Kidney (tissue), 14 donors: ENCODE data around the gene SRPRA. TPM values are rescaled to one million over a fixed set of nuclear protein-coding genes. Genes with fewer than 3 reads are reported as not detected.

Source experiments
- DNase-seq, 5 donors: peaks; one replicate each; pipeline ENCODE4 v3.0.0-alpha.2; 2013 to 2020
- FAIRE-seq: peaks from 2 replicates; lab custom pipeline; 2012; peaks lifted over from hg19 to GRCh38; lab: Jason Lieb, UNC
- H3K27ac ChIP-seq, 2 donors: one replicate each; pipeline ENCODE4 v1.7.0; 2013; ENCODE audit warnings: low read depth in 2 of 2, low read length in 2 of 2, inconsistent platforms in 1 of 2
- H3K27me3 ChIP-seq: one replicate; pipeline ENCODE4 v1.7.1; 2013; ENCODE audit warnings: low read length, inconsistent platforms; ENCODE audit not compliant: control insufficient read depth, insufficient read depth
- H3K36me3 ChIP-seq, 3 donors: one replicate each; pipeline versions ENCODE4 v1.7.0 to v1.7.1; 2013; ENCODE audit warnings: low read length in 3 of 3, control low read depth in 1 of 3, inconsistent platforms in 1 of 3; ENCODE audit not compliant: insufficient read depth in 3 of 3, control insufficient read depth in 2 of 3
- H3K4me1 ChIP-seq, 3 donors: one replicate each; pipeline versions ENCODE4 v1.7.0 to v1.7.1; 2013; ENCODE audit warnings: low read length in 3 of 3, inconsistent platforms in 1 of 3, low read depth in 1 of 3; ENCODE audit not compliant: control insufficient read depth in 2 of 3, insufficient read depth in 2 of 3
- H3K4me3 ChIP-seq, 3 donors: one replicate each; pipeline versions ENCODE4 v1.7.0 to v1.8.1; 2013; ENCODE audit warnings: low read length in 3 of 3, control low read depth in 1 of 3, inconsistent platforms in 1 of 3
- H3K9ac ChIP-seq, 3 donors: one replicate each; pipeline versions ENCODE4 v1.7.0 to v1.7.1; 2013; ENCODE audit warnings: low read length in 3 of 3, control low read depth in 1 of 3, inconsistent platforms in 1 of 3
- H3K9me3 ChIP-seq, 3 donors: one replicate each; pipeline versions ENCODE4 v1.7.0 to v1.7.1; 2013; ENCODE audit warnings: low read length in 3 of 3, control low read depth in 1 of 3, inconsistent platforms in 1 of 3; ENCODE audit not compliant: control insufficient read depth in 2 of 3, insufficient read depth in 1 of 3
- intact Hi-C: fragments of 100-400 bp; cut with DNase I; formaldehyde crosslinking; loops from one replicate; pipeline ENCODE4 v1.11.1; 2022
- polyA plus RNA-seq: library from polyadenylated mRNA; stranded (reverse); fragments of 350-450 nt; fragmentation: Illumina TruSeq; extraction: RNeasy Lipid Tissue Mini Kit (QIAGEN cat#74804); gene quantifications from one replicate; pipeline ENCODE4 v1.2.3, GENCODE V29; 2014; ENCODE audit warnings: low read depth, low replicate concordance; ENCODE audit not compliant: insufficient read depth
- total RNA-seq: library from RNA; stranded (reverse); fragmentation: NEBNext Ultra II Directional; extraction: Animal tissue kit (Norgen Biotek cat#: 25700); gene quantifications from one replicate; pipeline ENCODE4 v1.2.1, GENCODE V29; 2021
- TF ChIP-seq, protein P1 (sequence below): IDR thresholded peaks from 3 replicates; pipeline ENCODE4 v1.5.1; 2012; ENCODE audit warnings: mild to moderate bottlenecking, moderate library complexity, borderline replicate concordance; ENCODE audit not compliant: insufficient read depth; ENCODE audit errors: extremely low read depth
- donor health status: control.
- donor health status: control.
- donor health status: control.
- donor health status: control.
- donor health status: control.
- donor health status: DM: yes; HTN: yes; CAD: no.
- donor health status: Normal renal cell carcinoma (clear cell type).

The SRPRA gene
- total and polyA plus RNA-seq, 2 donors from 2014 or later: 55.2 to 116 TPM

DNA sequence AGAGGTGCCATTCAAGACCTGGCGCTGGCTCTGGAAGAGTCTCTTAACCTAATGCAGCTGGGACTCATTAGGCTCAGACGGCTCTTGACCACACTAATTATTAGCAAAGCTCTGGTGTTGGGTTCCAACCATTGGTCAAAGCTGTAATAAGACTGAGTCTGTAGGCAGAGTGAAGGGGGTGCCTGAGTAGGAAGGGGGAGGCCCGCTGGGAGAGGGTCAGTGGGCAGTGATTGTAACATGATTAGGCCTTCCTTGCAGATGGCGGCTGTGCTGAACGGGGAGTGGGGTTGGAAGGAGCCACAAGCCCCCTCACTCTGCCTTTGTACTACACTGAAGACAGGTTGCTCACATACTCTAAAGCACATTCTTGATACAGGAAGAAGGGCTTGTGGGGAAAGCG lies 5.2 kb downstream of the SRPRA start:
- Histone ChIP-seq H3K9me3 (no peaks in the 10 kb centered on the region), H3K36me3 (peaks cover 20 to 57% (median 46%) of the 10 kb centered on the region in 3 donors), H3K4me3 (no peak overlapping the region), H3K9ac (no peak overlapping the region), H3K27me3 (no peaks in the 10 kb centered on the region), H3K27ac (no peak overlapping the region), H3K4me1 (peaks cover 2 to 7% (median 5%) of the 10 kb centered on the region in 3 donors)
- DNase-seq (no peak), FAIRE-seq (no peak)
- TF ChIP-seq, protein P1, sequence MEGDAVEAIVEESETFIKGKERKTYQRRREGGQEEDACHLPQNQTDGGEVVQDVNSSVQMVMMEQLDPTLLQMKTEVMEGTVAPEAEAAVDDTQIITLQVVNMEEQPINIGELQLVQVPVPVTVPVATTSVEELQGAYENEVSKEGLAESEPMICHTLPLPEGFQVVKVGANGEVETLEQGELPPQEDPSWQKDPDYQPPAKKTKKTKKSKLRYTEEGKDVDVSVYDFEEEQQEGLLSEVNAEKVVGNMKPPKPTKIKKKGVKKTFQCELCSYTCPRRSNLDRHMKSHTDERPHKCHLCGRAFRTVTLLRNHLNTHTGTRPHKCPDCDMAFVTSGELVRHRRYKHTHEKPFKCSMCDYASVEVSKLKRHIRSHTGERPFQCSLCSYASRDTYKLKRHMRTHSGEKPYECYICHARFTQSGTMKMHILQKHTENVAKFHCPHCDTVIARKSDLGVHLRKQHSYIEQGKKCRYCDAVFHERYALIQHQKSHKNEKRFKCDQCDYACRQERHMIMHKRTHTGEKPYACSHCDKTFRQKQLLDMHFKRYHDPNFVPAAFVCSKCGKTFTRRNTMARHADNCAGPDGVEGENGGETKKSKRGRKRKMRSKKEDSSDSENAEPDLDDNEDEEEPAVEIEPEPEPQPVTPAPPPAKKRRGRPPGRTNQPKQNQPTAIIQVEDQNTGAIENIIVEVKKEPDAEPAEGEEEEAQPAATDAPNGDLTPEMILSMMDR: no peak
- intact Hi-C loops: no loop called here

DNA sequence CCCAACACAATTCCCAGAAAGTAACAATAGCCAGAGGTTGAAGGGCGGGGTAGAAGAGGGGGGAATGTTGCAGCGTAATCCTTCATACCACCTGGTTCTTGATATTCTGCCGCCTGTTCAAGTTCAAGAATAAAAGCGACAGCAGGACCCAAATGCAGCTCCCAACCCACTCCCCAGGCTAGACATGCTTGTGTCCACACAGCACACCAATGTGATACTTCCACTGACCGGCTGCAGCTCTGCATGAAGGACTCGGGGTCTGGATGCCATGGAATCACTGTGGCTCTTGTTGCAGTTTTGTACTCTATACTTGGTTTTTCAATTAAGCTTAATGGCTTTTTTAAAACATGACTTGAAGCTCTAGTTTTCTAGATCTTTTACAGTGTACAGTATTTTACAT lies 6.5 kb downstream of the SRPRA start:
- FAIRE-seq (no peak), DNase-seq (no peak)
- H3K27me3 ChIP-seq: no peaks in the 10 kb centered on the region
- TF ChIP-seq, protein P1: no peak
- no peaks in the 10 kb centered on the region for H3K9me3 ChIP-seq
- no peaks in the 10 kb centered on the region for H3K4me1 ChIP-seq
- H3K4me3 ChIP-seq: no peak overlapping the region
- peaks cover 20 to 62% (median 49%) of the 10 kb centered on the region in 3 donors for H3K36me3 ChIP-seq
- no peak overlapping the region for H3K9ac ChIP-seq
- H3K27ac ChIP-seq: no peak overlapping the region
- intact Hi-C loops: no loop called here

DNA sequence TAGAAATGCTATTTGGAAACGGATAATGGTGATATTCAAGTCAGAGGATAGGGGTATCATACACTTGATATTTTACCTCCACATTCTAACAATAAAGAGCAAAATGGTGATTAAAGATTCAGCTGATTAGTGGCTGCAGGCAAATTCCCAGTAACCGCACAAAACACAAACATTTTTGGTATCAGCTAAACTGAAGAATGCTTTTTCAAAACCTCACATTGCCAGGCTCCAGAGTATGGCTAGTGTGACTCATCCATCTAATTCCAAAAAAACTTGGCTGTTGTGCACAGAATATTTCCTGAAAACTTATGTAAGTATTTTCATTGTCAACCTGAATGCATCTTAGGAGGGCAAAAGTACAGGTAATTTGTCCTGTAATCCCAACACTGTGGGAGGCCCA lies 10.9 kb downstream of the SRPRA start:
- no peaks in the 10 kb centered on the region for H3K4me1 ChIP-seq
- TF ChIP-seq, protein P1: no peak
- H3K27ac ChIP-seq: no peak overlapping the region
- DNase-seq (no peak), FAIRE-seq (no peak)
- no peak overlapping the region for H3K4me3 ChIP-seq
- no peaks in the 10 kb centered on the region for H3K9me3 ChIP-seq
- intact Hi-C loops: no loop called here
- no peaks in the 10 kb centered on the region for H3K27me3 ChIP-seq
- H3K36me3 ChIP-seq: peaks cover 5 to 24% (median 20%) of the 10 kb centered on the region in 3 donors
- H3K9ac ChIP-seq: no peak overlapping the region

DNA sequence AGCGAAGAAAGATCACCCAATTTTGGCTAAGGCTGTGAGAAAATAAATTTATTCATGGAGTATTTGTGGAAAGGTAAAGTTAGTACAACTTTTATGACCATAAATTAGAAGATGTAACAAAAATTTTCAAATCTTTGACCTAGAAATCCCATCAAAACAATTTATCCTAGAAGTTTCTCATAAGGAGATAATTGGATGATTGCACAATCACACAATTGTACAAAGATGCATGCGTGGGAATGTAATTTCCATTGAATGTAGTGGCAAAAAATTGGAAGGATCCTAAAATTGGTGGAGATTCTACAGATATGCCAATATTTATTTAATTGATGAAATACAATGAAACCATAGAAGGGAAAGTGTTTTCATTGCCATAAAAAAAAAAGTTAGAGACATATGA lies 11.6 kb downstream of the SRPRA start:
- no peak for FAIRE-seq
- Histone ChIP-seq H3K36me3 (peaks cover 5 to 18% (median 15%) of the 10 kb centered on the region in 3 donors), H3K27ac (no peak overlapping the region), H3K9me3 (no peaks in the 10 kb centered on the region), H3K9ac (no peak overlapping the region), H3K4me3 (no peak overlapping the region), H3K27me3 (no peaks in the 10 kb centered on the region), H3K4me1 (no peaks in the 10 kb centered on the region)
- DNase-seq: no peak
- intact Hi-C loops: no loop called here
- TF ChIP-seq, protein P1: no peak
